ENCODE results near the gene PRODH2.
"Not testable (repeated sequence)": the region's sequence is repeated elsewhere in the genome, so short reads cannot be mapped to it uniquely, and the experiment has no call there.

PRODH2 gene

DNA sequence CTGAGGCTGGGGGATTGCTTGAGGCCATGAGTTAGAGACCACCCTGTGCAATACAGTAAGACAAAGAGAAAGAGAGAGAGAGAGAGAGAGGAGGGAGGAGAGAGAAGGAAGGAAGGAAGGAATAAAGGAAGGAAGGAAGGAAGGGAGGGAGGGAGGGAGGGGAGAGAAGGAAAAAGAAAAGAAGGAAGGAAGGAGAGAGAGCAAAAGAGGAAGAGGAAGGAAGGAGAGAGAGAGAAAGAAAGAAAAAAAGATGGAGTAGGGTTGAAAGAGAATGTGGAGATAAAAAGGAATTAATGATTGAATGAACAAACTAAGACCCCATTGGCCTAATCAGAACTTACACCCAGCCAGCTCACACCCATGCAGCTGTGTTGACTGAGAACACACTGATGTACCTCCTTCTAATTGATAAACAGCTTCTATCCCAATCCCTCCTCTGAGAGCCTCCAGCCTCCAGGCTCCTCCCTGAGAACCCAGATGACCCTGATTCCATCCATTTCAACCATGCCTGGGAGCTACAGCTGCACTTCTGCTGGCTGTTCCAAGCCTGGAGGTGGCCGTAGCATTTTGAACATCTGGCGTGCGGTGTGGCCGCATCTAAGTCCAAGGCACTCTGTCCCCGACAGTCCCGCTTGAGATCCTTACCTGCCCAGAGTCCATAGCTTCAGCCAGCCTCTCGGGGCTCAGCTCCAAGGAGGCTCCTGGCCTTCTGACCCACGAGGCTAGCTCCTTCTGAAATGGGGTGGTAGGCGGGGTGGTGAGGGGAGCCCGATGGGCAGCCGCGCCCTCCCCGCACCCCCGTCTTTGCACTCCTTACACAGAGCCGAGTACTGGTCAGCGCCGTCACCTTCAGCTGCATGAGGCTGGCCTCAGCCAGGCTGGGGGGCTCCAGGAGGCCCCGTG is 1.1 kb downstream of the PRODH2 start:
- H3K27ac ChIP-seq, result no peak overlapping the region
- no peak overlapping the region for H3K4me3 ChIP-seq
- H3K9ac ChIP-seq (ENCODE audit: insufficient read length), result no peak overlapping the region
- H3K36me3 ChIP-seq (ENCODE audit: insufficient read depth, low read length), result no peaks in the 10 kb centered on the region
- no peaks in the 10 kb centered on the region for H3K9me3 ChIP-seq (ENCODE audit: low read depth, low read length)
- no peak for DNase-seq (ENCODE audit: low read depth, low spot score)
- TF ChIP-seq POLR2AphosphoS5 (IDR thresholded peaks at IDR 0.05; ENCODE audit: borderline replicate concordance, low read depth, low read length) (no peak), EZH2 (IDR thresholded peaks at IDR 0.05) (no peak), FOXP2 (optimal IDR thresholded peaks at IDR 0.05; ENCODE audit: control extremely low read depth, extremely low read length, insufficient read depth) (no peak)

- no peaks in the 10 kb centered on the region for H3K9me3 ChIP-seq (ENCODE audit: low read depth, low read length)
- TF ChIP-seq POLR2AphosphoS5 (IDR thresholded peaks at IDR 0.05; ENCODE audit: borderline replicate concordance, low read depth, low read length), result no peak
- H3K9ac ChIP-seq (ENCODE audit: insufficient read length), result no peak overlapping the region
- no peak overlapping the region for H3K4me3 ChIP-seq
- H3K36me3 ChIP-seq (ENCODE audit: insufficient read depth, low read length), result no peaks in the 10 kb centered on the region
- no peak for DNase-seq (ENCODE audit: low read depth, low spot score)
- H3K27ac ChIP-seq, result no peak overlapping the region
These were observed 5.0 kb downstream of the PRODH2 start for GRCh38 chr19:35807633-35808032.

DNA sequence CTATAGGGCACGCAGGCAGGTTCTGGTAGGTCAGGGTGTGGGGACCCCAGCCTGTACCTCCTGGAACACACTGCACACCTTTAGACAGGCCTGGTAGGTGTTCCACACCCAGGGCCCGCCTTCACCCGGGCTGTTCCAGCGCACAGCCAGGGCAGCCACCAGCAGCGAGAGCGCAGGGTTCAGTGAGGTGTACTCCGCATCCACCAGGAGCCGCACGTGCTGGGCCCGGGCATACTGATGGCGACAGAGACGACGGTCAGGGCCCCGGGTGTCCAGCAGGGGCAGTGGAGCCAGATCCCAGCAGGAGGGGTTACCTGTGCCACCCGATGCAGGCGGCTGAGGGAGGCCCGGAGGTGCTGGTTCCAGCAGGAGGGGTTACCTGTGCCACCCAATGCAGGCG is 6.0 kb downstream of the PRODH2 start:
- no peaks in the 10 kb centered on the region for H3K36me3 ChIP-seq (ENCODE audit: insufficient read depth, low read length)
- no peak for DNase-seq (ENCODE audit: low read depth, low spot score)
- no peaks in the 10 kb centered on the region for H3K9me3 ChIP-seq (ENCODE audit: low read depth, low read length)
- no peak overlapping the region for H3K27ac ChIP-seq
- H3K9ac ChIP-seq (ENCODE audit: insufficient read length), result no peak overlapping the region
- TF ChIP-seq EZH2 (IDR thresholded peaks at IDR 0.05), result no peak
- no peak for TF ChIP-seq FOXP2 (optimal IDR thresholded peaks at IDR 0.05; ENCODE audit: control extremely low read depth, extremely low read length, insufficient read depth)
- no peak for TF ChIP-seq POLR2AphosphoS5 (IDR thresholded peaks at IDR 0.05; ENCODE audit: borderline replicate concordance, low read depth, low read length)
- no peak overlapping the region for H3K4me3 ChIP-seq

- H3K27ac ChIP-seq, result no peak overlapping the region
- TF ChIP-seq FOXP2 (optimal IDR thresholded peaks at IDR 0.05; ENCODE audit: control extremely low read depth, extremely low read length, insufficient read depth) (no peak), EZH2 (IDR thresholded peaks at IDR 0.05) (no peak), POLR2AphosphoS5 (IDR thresholded peaks at IDR 0.05; ENCODE audit: borderline replicate concordance, low read depth, low read length) (no peak)
- H3K36me3 ChIP-seq (ENCODE audit: insufficient read depth, low read length), result no peaks in the 10 kb centered on the region
These were observed 7.0 kb downstream of the PRODH2 start for GRCh38 chr19:35805526-35806102.

DNA sequence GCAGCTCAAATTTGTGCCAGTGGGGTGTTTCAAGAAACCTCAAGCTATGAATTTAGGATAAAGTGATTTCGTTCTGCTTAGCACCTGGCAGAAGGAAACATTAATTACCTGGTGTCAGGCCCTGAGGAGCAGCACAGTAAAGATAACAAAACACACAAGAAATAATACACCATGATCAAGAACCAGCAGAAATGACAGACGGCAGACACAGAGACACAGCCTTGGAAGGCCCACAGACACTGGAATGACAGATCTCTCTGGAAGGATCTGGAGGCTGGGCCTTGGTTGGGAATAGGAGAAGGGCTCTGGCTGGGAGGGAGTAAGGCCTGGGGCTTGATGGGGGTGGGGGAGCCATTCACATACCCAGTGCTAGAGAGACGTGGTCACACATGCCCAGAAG is 10.8 kb downstream of the PRODH2 start:
- H3K27ac ChIP-seq, result no peak overlapping the region
- no peak for DNase-seq (ENCODE audit: low read depth, low spot score)
- no peak overlapping the region for H3K9ac ChIP-seq (ENCODE audit: insufficient read length)
- no peak for TF ChIP-seq EZH2 (IDR thresholded peaks at IDR 0.05)
- no peak for TF ChIP-seq POLR2AphosphoS5 (IDR thresholded peaks at IDR 0.05; ENCODE audit: borderline replicate concordance, low read depth, low read length)
- TF ChIP-seq FOXP2 (optimal IDR thresholded peaks at IDR 0.05; ENCODE audit: control extremely low read depth, extremely low read length, insufficient read depth), result no peak
- no peaks in the 10 kb centered on the region for H3K9me3 ChIP-seq (ENCODE audit: low read depth, low read length)
- H3K36me3 ChIP-seq (ENCODE audit: insufficient read depth, low read length), result no peaks in the 10 kb centered on the region
- no peak overlapping the region for H3K4me3 ChIP-seq

More at GRCh38 chr19:35805526-35806102, 7.0 kb downstream of the PRODH2 start:
- H3K9ac ChIP-seq (ENCODE audit: insufficient read length), result no peak overlapping the region
- no peak overlapping the region for H3K4me3 ChIP-seq
- no peak for DNase-seq (ENCODE audit: low read depth, low spot score)
- H3K9me3 ChIP-seq (ENCODE audit: low read depth, low read length), result no peaks in the 10 kb centered on the region

DNA sequence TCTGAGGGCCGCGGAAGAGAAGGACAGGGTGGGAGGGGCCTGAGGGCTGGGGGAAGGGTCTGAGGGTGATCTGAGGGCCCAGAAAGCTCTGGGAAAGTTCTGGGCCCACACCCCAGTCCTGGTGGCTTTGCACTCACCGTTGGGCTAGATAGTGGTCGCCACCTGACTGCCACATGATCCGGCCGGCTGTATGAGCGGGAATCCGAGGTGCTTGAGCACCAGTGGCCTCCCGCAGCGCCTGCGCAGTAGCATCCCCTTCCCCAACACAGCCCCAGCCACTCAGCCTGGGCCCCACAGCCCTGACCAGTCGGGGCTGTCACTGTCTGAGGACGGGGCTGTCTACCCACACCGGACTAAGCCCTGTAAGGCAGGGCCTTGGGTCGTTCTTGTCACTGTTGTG is 15.0 kb downstream of the PRODH2 start:
- TF ChIP-seq FOXP2 (optimal IDR thresholded peaks at IDR 0.05; ENCODE audit: control extremely low read depth, extremely low read length, insufficient read depth) (no peak), POLR2AphosphoS5 (IDR thresholded peaks at IDR 0.05; ENCODE audit: borderline replicate concordance, low read depth, low read length) (no peak), EZH2 (IDR thresholded peaks at IDR 0.05) (no peak)
- H3K4me3 ChIP-seq, result no peak overlapping the region
- H3K9me3 ChIP-seq (ENCODE audit: low read depth, low read length), result no peaks in the 10 kb centered on the region
- DNase-seq (ENCODE audit: low read depth, low spot score), result no peak
- H3K27ac ChIP-seq, result no peak overlapping the region
- H3K36me3 ChIP-seq (ENCODE audit: insufficient read depth, low read length), result no peaks in the 10 kb centered on the region
- no peak overlapping the region for H3K9ac ChIP-seq (ENCODE audit: insufficient read length)

DNA sequence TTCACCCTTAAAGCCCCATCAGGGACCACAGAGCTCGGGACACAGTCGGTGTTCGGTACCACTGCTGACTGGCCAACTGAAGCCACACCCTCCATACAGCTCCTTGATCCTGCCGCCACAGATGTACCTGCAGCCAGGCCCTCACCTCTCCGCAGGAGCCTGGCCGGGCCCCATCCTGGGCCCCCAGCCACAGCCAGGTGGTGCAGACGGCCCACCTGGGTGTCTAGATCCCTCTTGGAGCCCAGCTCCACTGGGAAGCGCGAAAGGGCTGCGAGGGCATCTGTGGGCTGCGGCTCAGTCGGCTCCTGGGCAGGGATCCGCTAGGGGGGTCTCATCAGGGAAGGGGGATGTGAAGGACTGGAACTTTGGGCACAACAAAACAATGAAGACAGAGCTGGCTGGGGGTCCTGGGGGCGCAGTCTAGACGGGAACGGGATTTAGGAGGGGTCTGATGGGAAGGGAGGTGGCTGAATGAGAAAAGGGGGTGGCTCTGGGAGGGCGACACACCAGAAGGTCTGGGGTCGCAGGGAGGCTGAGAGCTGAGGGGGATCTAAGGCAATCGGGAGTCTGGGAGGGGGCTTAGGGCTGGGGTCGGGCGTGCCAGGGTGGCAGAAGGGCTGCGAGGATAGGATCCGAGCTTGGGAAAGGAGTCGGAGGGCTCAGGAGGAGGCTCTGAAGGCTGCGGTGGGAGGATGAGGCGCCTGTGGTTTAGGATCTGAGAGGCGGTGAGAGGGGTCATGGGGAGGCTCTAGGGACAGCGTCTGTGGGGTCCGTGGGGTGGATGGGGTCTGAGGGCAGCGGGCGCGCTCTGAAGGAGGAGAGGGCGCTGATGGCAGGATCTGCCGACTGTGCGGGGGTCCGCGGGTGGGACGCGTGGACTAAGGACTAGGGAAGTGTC is 15.8 kb downstream of the PRODH2 start:
- Histone ChIP-seq H3K4me3 (no peak overlapping the region), H3K9me3 (ENCODE audit: low read depth, low read length) (no peaks in the 10 kb centered on the region), H3K27ac (no peak overlapping the region), H3K9ac (ENCODE audit: insufficient read length) (no peak overlapping the region), H3K36me3 (ENCODE audit: insufficient read depth, low read length) (no peaks in the 10 kb centered on the region)
- no peak for TF ChIP-seq EZH2 (IDR thresholded peaks at IDR 0.05)
- TF ChIP-seq FOXP2 (optimal IDR thresholded peaks at IDR 0.05; ENCODE audit: control extremely low read depth, extremely low read length, insufficient read depth), result no peak
- no peak for TF ChIP-seq POLR2AphosphoS5 (IDR thresholded peaks at IDR 0.05; ENCODE audit: borderline replicate concordance, low read depth, low read length)
- no peak for DNase-seq (ENCODE audit: low read depth, low spot score)

DNA sequence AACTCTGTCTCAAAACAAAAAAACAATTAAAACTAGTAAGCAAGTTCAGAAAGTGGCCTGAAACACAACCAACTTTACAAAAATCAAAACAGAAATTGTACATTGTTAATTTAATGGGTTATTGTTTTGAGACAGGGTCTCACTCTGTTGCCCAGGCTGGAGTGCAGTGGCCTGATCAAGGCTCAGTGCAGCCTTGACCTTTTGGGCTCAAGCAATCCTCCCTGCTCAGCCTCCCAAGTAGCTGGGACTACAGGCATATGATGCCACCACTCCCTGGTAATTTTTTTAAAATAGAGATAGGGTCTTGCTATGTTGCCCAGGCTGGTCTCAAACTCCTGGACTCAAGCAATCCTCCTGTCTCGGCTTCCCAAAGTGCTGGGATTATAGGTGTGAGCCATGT is 17.1 kb downstream of the PRODH2 start:
- not testable (repeated sequence) for H3K9me3 ChIP-seq (ENCODE audit: low read depth, low read length); H3K9ac ChIP-seq (ENCODE audit: insufficient read length); H3K36me3 ChIP-seq (ENCODE audit: insufficient read depth, low read length); H3K27ac ChIP-seq; DNase-seq (ENCODE audit: low read depth, low spot score); H3K4me3 ChIP-seq
